Measurements from ENCODE around the gene CCDC191.

CCDC191 gene

GRCh38 chr3:114034211-114034610, 22.1 kb downstream of the CCDC191 start:
- H3F3A ChIP-seq (ENCODE audit: insufficient read depth) = no peaks in the 10 kb centered on the region
- no peak for TF ChIP-seq EZH2phosphoT487 (conservative IDR thresholded peaks at IDR 0.05; ENCODE audit: low read length)
- no peak for TF ChIP-seq CTCF (IDR thresholded peaks at IDR 0.05; ENCODE audit: insufficient read depth, low read length, poor library complexity, severe bottlenecking)
- no peaks in the 10 kb centered on the region for H3K9me3 ChIP-seq (ENCODE audit: insufficient read depth, low read length)
- H3K27ac ChIP-seq (ENCODE audit: low read depth, low read length) = no peak overlapping the region
- H3K4me2 ChIP-seq (ENCODE audit: low read depth, low read length, poor library complexity, severe bottlenecking) = no peak overlapping the region
- H3K9me2 ChIP-seq (replicated peaks; ENCODE audit: insufficient read depth, low read length) = no peaks in the 10 kb centered on the region
- no peaks in the 10 kb centered on the region for H3K27me3 ChIP-seq (ENCODE audit: low read length)
- H4K20me1 ChIP-seq (ENCODE audit: low read depth, low read length) = no peaks in the 10 kb centered on the region
- no peaks in the 10 kb centered on the region for H3K79me2 ChIP-seq (ENCODE audit: insufficient read depth, low read length)
- no peaks in the 10 kb centered on the region for H3K36me3 ChIP-seq (ENCODE audit: low read length)
- no peak overlapping the region for H2AFZ ChIP-seq (ENCODE audit: low read depth, low read length, severe bottlenecking)
- H3K4me3 ChIP-seq (ENCODE audit: insufficient read depth, low read length, poor library complexity, severe bottlenecking) = no peak overlapping the region
- no peak overlapping the region for H3K9ac ChIP-seq (ENCODE audit: low read length)

GRCh38 chr3:114033721-114034120, 22.6 kb downstream of the CCDC191 start:
- Histone ChIP-seq H3K4me3 (ENCODE audit: insufficient read depth, low read length, poor library complexity, severe bottlenecking) (no peak overlapping the region), H3K9me3 (ENCODE audit: insufficient read depth, low read length) (no peaks in the 10 kb centered on the region), H3F3A (ENCODE audit: insufficient read depth) (no peaks in the 10 kb centered on the region), H3K27ac (ENCODE audit: low read depth, low read length) (no peak overlapping the region), H3K79me2 (ENCODE audit: insufficient read depth, low read length) (no peaks in the 10 kb centered on the region), H3K36me3 (ENCODE audit: low read length) (no peaks in the 10 kb centered on the region), H2AFZ (ENCODE audit: low read depth, low read length, severe bottlenecking) (no peak overlapping the region), H3K4me2 (ENCODE audit: low read depth, low read length, poor library complexity, severe bottlenecking) (no peak overlapping the region), H3K9ac (ENCODE audit: low read length) (no peak overlapping the region), H4K20me1 (ENCODE audit: low read depth, low read length) (no peaks in the 10 kb centered on the region), H3K27me3 (ENCODE audit: low read length) (no peaks in the 10 kb centered on the region), H3K9me2 (replicated peaks; ENCODE audit: insufficient read depth, low read length) (no peaks in the 10 kb centered on the region)
- TF ChIP-seq CTCF (IDR thresholded peaks at IDR 0.05; ENCODE audit: insufficient read depth, low read length, poor library complexity, severe bottlenecking) (no peak), EZH2phosphoT487 (conservative IDR thresholded peaks at IDR 0.05; ENCODE audit: low read length) (no peak)

- TF ChIP-seq EZH2phosphoT487 (conservative IDR thresholded peaks at IDR 0.05; ENCODE audit: low read length) = no peak
- no peak for TF ChIP-seq CTCF (IDR thresholded peaks at IDR 0.05; ENCODE audit: insufficient read depth, low read length, poor library complexity, severe bottlenecking)
- H3K36me3 ChIP-seq (ENCODE audit: low read length) = no peaks in the 10 kb centered on the region
- no peak overlapping the region for H2AFZ ChIP-seq (ENCODE audit: low read depth, low read length, severe bottlenecking)
- H3K27me3 ChIP-seq (ENCODE audit: low read length) = no peaks in the 10 kb centered on the region
- H3K9ac ChIP-seq (ENCODE audit: low read length) = no peak overlapping the region
- H3K9me2 ChIP-seq (replicated peaks; ENCODE audit: insufficient read depth, low read length) = no peaks in the 10 kb centered on the region
- no peaks in the 10 kb centered on the region for H3K9me3 ChIP-seq (ENCODE audit: insufficient read depth, low read length)
- H3K4me2 ChIP-seq (ENCODE audit: low read depth, low read length, poor library complexity, severe bottlenecking) = no peak overlapping the region
- H3F3A ChIP-seq (ENCODE audit: insufficient read depth) = no peaks in the 10 kb centered on the region
- no peak overlapping the region for H3K27ac ChIP-seq (ENCODE audit: low read depth, low read length)
- no peaks in the 10 kb centered on the region for H3K79me2 ChIP-seq (ENCODE audit: insufficient read depth, low read length)
- H3K4me3 ChIP-seq (ENCODE audit: insufficient read depth, low read length, poor library complexity, severe bottlenecking) = no peak overlapping the region
- no peaks in the 10 kb centered on the region for H4K20me1 ChIP-seq (ENCODE audit: low read depth, low read length)
Measured at GRCh38 chr3:114026331-114026730, 30.0 kb downstream of the CCDC191 start.
